H1 (cell line): ENCODE measurements around the gene GPD1L. TPM values are rescaled to one million over a fixed set of nuclear protein-coding genes. Genes with fewer than 3 reads are reported as not detected.

ENCODE experiments used
- CTCF ChIA-PET: fragments of 300-600 bp; sonication (Branson Sonifier 250); formaldehyde crosslinking; loops from one replicate; lab custom pipeline; 2021; ENCODE audit not compliant: partially characterized antibody; lab: Charles Lee
- POLR2A ChIA-PET: fragments of 300-600 bp; sonication (Branson Sonifier 250); formaldehyde crosslinking; loops from one replicate; lab custom pipeline; 2021; ENCODE audit warnings: inconsistent platforms; ENCODE audit not compliant: partially characterized antibody; lab: Charles Lee
- DNase-seq, 2 experiments: peaks; one replicate each; pipeline versions ENCODE4 v3.0.0 to v3.0.0-alpha.2; 2010 to 2022; ENCODE audit warnings: low spot score in 2 of 2, low read depth in 1 of 2, mixed read lengths in 1 of 2
- FAIRE-seq: peaks from 2 replicates; lab custom pipeline; 2011; peaks lifted over from hg19 to GRCh38; lab: Jason Lieb, UNC
- H2AFZ ChIP-seq: 2 replicates; pipeline ENCODE4 v1.8.1; 2012; ENCODE audit warnings: low read length, inconsistent platforms
- H2AK5ac ChIP-seq: 2 replicates; pipeline ENCODE4 v1.6.1; 2013; ENCODE audit warnings: low read depth, low read length
- H2BK120ac ChIP-seq: replicated peaks from 2 replicates; pipeline ENCODE3; 2013; ENCODE audit warnings: low read depth, low read length, inconsistent platforms
- H2BK12ac ChIP-seq: 2 replicates; pipeline ENCODE4 v1.6.1; 2013; ENCODE audit warnings: low read depth, low read length
- H2BK15ac ChIP-seq: 2 replicates; pipeline ENCODE4 v1.6.1; 2013; ENCODE audit warnings: low read length
- H2BK20ac ChIP-seq: 2 replicates; pipeline ENCODE4 v1.6.1; 2013; ENCODE audit warnings: low read length
- H2BK5ac ChIP-seq: 2 replicates; pipeline ENCODE4 v1.6.1; 2013; ENCODE audit warnings: low read depth, low read length
- H3K14ac ChIP-seq: 2 replicates; pipeline ENCODE4 v1.6.1; 2013; ENCODE audit warnings: inconsistent platforms; ENCODE audit not compliant: insufficient read length
- H3K18ac ChIP-seq: 2 replicates; pipeline ENCODE4 v1.6.1; 2013; ENCODE audit warnings: low read length; ENCODE audit errors: extremely low read depth
- H3K23ac ChIP-seq: 2 replicates; pipeline ENCODE4 v1.6.1; 2013; ENCODE audit warnings: inconsistent platforms; ENCODE audit not compliant: insufficient read length
- H3K23me2 ChIP-seq: 2 replicates; pipeline ENCODE4 v1.6.1; 2013; ENCODE audit warnings: low read depth, low read length
- H3K27ac ChIP-seq: 2 replicates; pipeline ENCODE4 v1.6.1; 2011; ENCODE audit warnings: low read depth, low read length, inconsistent platforms
- H3K27me3 ChIP-seq, 4 experiments: replicated peaks in 1 of 4; 1 replicate in 1 of 4; 2 replicates in 3 of 4; pipeline versions ENCODE4 v1.6.1 to v1.8.1; 2011 to 2013; ENCODE audit warnings: low read length in 3 of 4, mild to moderate bottlenecking in 3 of 4, inconsistent platforms in 2 of 4, mixed read lengths in 2 of 4, moderate library complexity in 1 of 4; ENCODE audit not compliant: control insufficient read depth in 3 of 4, insufficient read depth in 3 of 4; ENCODE audit errors: extremely low read depth in 1 of 4
- H3K36me3 ChIP-seq, 4 experiments: 2 replicates each; pipeline versions ENCODE4 v1.6.1 to v1.8.1; 2011 to 2013; ENCODE audit warnings: mild to moderate bottlenecking in 4 of 4, low read length in 3 of 4, moderate library complexity in 2 of 4, control low read depth in 1 of 4, inconsistent platforms in 1 of 4; ENCODE audit not compliant: insufficient read depth in 4 of 4, control insufficient read depth in 2 of 4
- H3K4ac ChIP-seq: replicated peaks from 2 replicates; pipeline ENCODE3; 2013; ENCODE audit warnings: low read length, low read depth, mixed read lengths, inconsistent platforms; ENCODE audit not compliant: insufficient read length
- H3K4me1 ChIP-seq, 4 experiments: replicated peaks in 1 of 4; 1 replicate in 1 of 4; 2 replicates in 3 of 4; pipeline versions ENCODE4 v1.6.1 to v1.8.1; 2011 to 2013; ENCODE audit warnings: low read length in 3 of 4, inconsistent platforms in 2 of 4, mixed read lengths in 1 of 4; ENCODE audit not compliant: insufficient read depth in 4 of 4, control insufficient read depth in 3 of 4
- H3K4me2 ChIP-seq, 2 experiments: 2 replicates each; pipeline versions ENCODE4 v1.6.1 to v1.8.1; 2011 to 2013; ENCODE audit warnings: low read depth in 2 of 2, low read length in 2 of 2, control low read depth in 1 of 2, inconsistent platforms in 1 of 2, mild to moderate bottlenecking in 1 of 2; ENCODE audit not compliant: insufficient read depth in 1 of 2
- H3K4me3 ChIP-seq, 4 experiments: fragments of 200-600, 300-600 bp in 1 of 4; sonication (generic), shearing (Covaris generic), sonication (Bioruptor Twin) in 1 of 4; 2 replicates each; pipeline versions ENCODE4 v1.5.1 to v1.8.1; 2011 to 2016; ENCODE audit warnings: low read length in 4 of 4, low read depth in 3 of 4, control low read depth in 2 of 4, inconsistent platforms in 2 of 4, mild to moderate bottlenecking in 2 of 4, mixed read lengths in 1 of 4, moderate library complexity in 1 of 4; ENCODE audit not compliant: insufficient read depth in 2 of 4; ENCODE audit errors: extremely low read depth in 1 of 4
- H3K56ac ChIP-seq: replicated peaks from 2 replicates; pipeline ENCODE3; 2013; ENCODE audit warnings: low read depth, mild to moderate bottlenecking, mixed read lengths, low read length, inconsistent platforms; ENCODE audit not compliant: insufficient read length
- H3K79me1 ChIP-seq: 2 replicates; pipeline ENCODE4 v1.6.1; 2013; ENCODE audit warnings: low read depth, low read length, control low read depth
- H3K79me2 ChIP-seq, 2 experiments: 2 replicates each; pipeline versions ENCODE4 v1.6.1 to v1.8.1; 2012 to 2013; ENCODE audit warnings: low read length in 2 of 2, mild to moderate bottlenecking in 2 of 2, inconsistent platforms in 1 of 2; ENCODE audit not compliant: insufficient read depth in 2 of 2, control insufficient read depth in 1 of 2
- H3K9ac ChIP-seq, 4 experiments: replicated peaks in 1 of 4; 1 replicate in 1 of 4; 2 replicates in 3 of 4; pipeline versions ENCODE4 v1.6.1 to v1.8.1; 2011 to 2013; ENCODE audit warnings: low read depth in 3 of 4, low read length in 3 of 4, control low read depth in 2 of 4, mild to moderate bottlenecking in 2 of 4, moderate library complexity in 2 of 4, inconsistent platforms in 1 of 4; ENCODE audit errors: extremely low read depth in 1 of 4
- H3K9me3 ChIP-seq, 2 experiments: 2 replicates each; pipeline versions ENCODE4 v1.6.1 to v1.8.1; 2012 to 2013; ENCODE audit warnings: mild to moderate bottlenecking in 2 of 2, moderate library complexity in 2 of 2, control low read depth in 1 of 2, inconsistent platforms in 1 of 2, low read depth in 1 of 2, low read length in 1 of 2, mixed read lengths in 1 of 2; ENCODE audit not compliant: insufficient read depth in 2 of 2
- H4K20me1 ChIP-seq, 2 experiments: replicated peaks in 1 of 2; 2 replicates each; pipeline versions ENCODE3 to v1.8.1; 2011 to 2013; ENCODE audit warnings: inconsistent platforms in 2 of 2, low read length in 2 of 2, mild to moderate bottlenecking in 1 of 2; ENCODE audit not compliant: insufficient read depth in 2 of 2, control insufficient read depth in 1 of 2
- H4K5ac ChIP-seq: 2 replicates; pipeline ENCODE4 v1.6.1; 2013; ENCODE audit warnings: low read length, low read depth, mixed read lengths, inconsistent platforms; ENCODE audit not compliant: insufficient read length
- H4K8ac ChIP-seq: 2 replicates; pipeline ENCODE4 v1.8.0; 2013; ENCODE audit warnings: mild to moderate bottlenecking, moderate library complexity, low read length, inconsistent platforms; ENCODE audit not compliant: insufficient read depth; ENCODE audit errors: extremely low read depth
- H4K91ac ChIP-seq: replicated peaks from 2 replicates; pipeline ENCODE3; 2013; ENCODE audit warnings: low read length, mixed read lengths, inconsistent platforms; ENCODE audit not compliant: insufficient read length
- BACH1 ChIP-seq: IDR thresholded peaks from 2 replicates; pipeline ENCODE4 v1.6.1; 2012; ENCODE audit warnings: low read length, improper control_type of control experiment
- CHD2 ChIP-seq: IDR thresholded peaks from 2 replicates; pipeline ENCODE4 v1.6.1; 2012; ENCODE audit warnings: low read length, improper control_type of control experiment
- KDM1A ChIP-seq: fragments of 200-600, 300-600 bp; sonication (generic); IDR thresholded peaks from 2 replicates; pipeline ENCODE4 v1.7.1; 2016; ENCODE audit warnings: mild to moderate bottlenecking, low read length, borderline replicate concordance
- MAFK ChIP-seq: IDR thresholded peaks from 2 replicates; pipeline ENCODE4 v1.6.1; 2012; ENCODE audit warnings: low read depth, mild to moderate bottlenecking, improper control_type of control experiment, low read length
- NANOG ChIP-seq: IDR thresholded peaks from 2 replicates; pipeline ENCODE4 v1.6.1; 2011; ENCODE audit warnings: low read length, low read depth, mild to moderate bottlenecking, inconsistent platforms; ENCODE audit not compliant: insufficient read depth, poor library complexity, severe bottlenecking
- RBBP5 ChIP-seq: IDR thresholded peaks from 2 replicates; pipeline ENCODE4 v1.7.1; 2012; ENCODE audit warnings: low read depth, mild to moderate bottlenecking, inconsistent platforms, low read length, moderate library complexity, borderline replicate concordance
- SAP30 ChIP-seq: fragments of 300-600 bp; sonication (generic); IDR thresholded peaks from 2 replicates; pipeline ENCODE4 v1.7.1; 2012; ENCODE audit warnings: low read length, moderate library complexity, mild to moderate bottlenecking, inconsistent platforms; ENCODE audit not compliant: insufficient read depth, insufficient replicate concordance
- SIN3A ChIP-seq, 2 experiments: IDR thresholded peaks in 1 of 2; conservative IDR thresholded peaks in 1 of 2; 2 replicates each; pipeline ENCODE4 v1.6.1; 2011 to 2012; ENCODE audit warnings: low read length in 2 of 2, improper control_type of control experiment in 1 of 2, low read depth in 1 of 2, mild to moderate bottlenecking in 1 of 2
- TAF7 ChIP-seq: optimal IDR thresholded peaks from 2 replicates; pipeline ENCODE3; 2011; ENCODE audit warnings: low read depth, mild to moderate bottlenecking, inconsistent platforms, low read length, moderate library complexity, borderline replicate concordance
- TCF12 ChIP-seq: IDR thresholded peaks from 2 replicates; pipeline ENCODE4 v1.6.1; 2011; ENCODE audit warnings: low read depth, mild to moderate bottlenecking, low read length
- TEAD4 ChIP-seq: IDR thresholded peaks from 2 replicates; pipeline ENCODE4 v1.6.1; 2012; ENCODE audit warnings: low read depth, low read length, inconsistent platforms, mixed read lengths
- ZNF274 ChIP-seq: IDR thresholded peaks from 2 replicates; pipeline ENCODE4 v1.7.0; 2012; ENCODE audit warnings: low read length, borderline replicate concordance; ENCODE audit errors: extremely low read depth
- WGBS, 2 experiments: shearing (Covaris generic) in 1 of 2; methylation state at CpG; one replicate each; pipeline versions ENCODE4 v1.1.6 to v1.1.7; 2013 to 2015; ENCODE audit warnings: low lambda C conversion rate in 2 of 2, mixed read lengths in 2 of 2, inconsistent platforms in 1 of 2, low coverage in 1 of 2, missing lambda C conversion rate in 1 of 2; ENCODE audit not compliant: insufficient replicate concordance in 2 of 2, insufficient coverage in 1 of 2, insufficient read length in 1 of 2; ENCODE audit errors: extremely low coverage in 1 of 2, missing lambda C conversion rate in 1 of 2; 5-methylcytosine and 5-hydroxymethylcytosine counted together
- polyA plus RNA-seq, 7 experiments: library from polyadenylated mRNA; depleted of rRNA in 3 of 7; stranded (reverse) in 5 of 7; unstranded in 2 of 7; fragments of >200 nt in 5 of 7; fragments of 200-250 nt in 2 of 7; gene quantifications; 1 replicate in 5 of 7; 2 replicates in 1 of 7; 4 replicates in 1 of 7; pipeline versions ENCODE4 v1.2.1 to v1.2.3, GENCODE V29; 2011 to 2013; ENCODE audit warnings: missing spikeins in 2 of 7, mixed read lengths in 2 of 7
- total RNA-seq: library from RNA; stranded (reverse); fragmentation: NEBNext Ultra II Directional; extraction: Animal tissue kit (Norgen Biotek cat#: 25700); gene quantifications from 2 replicates; pipeline ENCODE4 v1.2.1, GENCODE V29; 2021
- TF ChIP-seq, protein P1 (sequence below): IDR thresholded peaks from 2 replicates; pipeline ENCODE4 v1.6.1; 2011; ENCODE audit warnings: low read depth, mild to moderate bottlenecking, low read length; ENCODE audit not compliant: insufficient read depth

GPD1L gene
- total and polyA plus RNA-seq, 2 of the 8 experiments (the other 6 are each of a cell fraction or from before 2014, with no cell fraction given) = 2.4 to 8.4 TPM

- no peak overlapping the region for H3K27ac ChIP-seq
- no peak overlapping the region for H2BK12ac ChIP-seq
- no peak overlapping the region for H2BK20ac ChIP-seq
- no peak overlapping the region for H4K5ac ChIP-seq
- H3K27me3 ChIP-seq = no peaks in the 10 kb centered on the region
- FAIRE-seq (no peak), DNase-seq (no peak)
- no peaks in the 10 kb centered on the region for H3K23me2 ChIP-seq
- no peak overlapping the region for H3K23ac ChIP-seq
- H4K91ac ChIP-seq = no peak overlapping the region
- H3K36me3 ChIP-seq = no peaks in the 10 kb centered on the region
- H3K79me2 ChIP-seq = no peaks in the 10 kb centered on the region
- no peak overlapping the region for H3K9ac ChIP-seq
- H2BK5ac ChIP-seq = no peak overlapping the region
- no peak overlapping the region for H4K8ac ChIP-seq
- H2AFZ ChIP-seq = no peak overlapping the region
- no peaks in the 10 kb centered on the region for H3K4me1 ChIP-seq
- no peak overlapping the region for H3K56ac ChIP-seq
- H3K14ac ChIP-seq = no peak overlapping the region
- no peak overlapping the region for H3K4me2 ChIP-seq
- H3K9me3 ChIP-seq = no peaks in the 10 kb centered on the region
- no peak overlapping the region for H3K18ac ChIP-seq
- POLR2A ChIA-PET = no interaction called here
- H2AK5ac ChIP-seq = no peak overlapping the region
- no peak overlapping the region for H2BK120ac ChIP-seq
- H3K4ac ChIP-seq = no peak overlapping the region
- no peaks in the 10 kb centered on the region for H4K20me1 ChIP-seq
- H3K79me1 ChIP-seq = no peaks in the 10 kb centered on the region
- H3K4me3 ChIP-seq = no peak overlapping the region
- CTCF ChIA-PET = interaction anchor here (0.8 to 1.4 kb wide), 3 partner anchors 10 to 97 kb away, joined by 3 to 4 read pairs (median 3); no protein-coding TSS in a partner anchor
- 87% methylated on average over 3 of the region's 3 CpGs; no CpG with 5 or more reads in 1 of the 2 experiments for WGBS, 2 experiments
- H2BK15ac ChIP-seq = no peak overlapping the region
- TF ChIP-seq MAFK (no peak), TCF12 (no peak), NANOG (no peak), TAF7 (no peak), TEAD4 (no peak), BACH1 (no peak), KDM1A (no peak), SAP30 (no peak), RBBP5 (no peak), CHD2 (no peak), SIN3A (conservative IDR thresholded peaks at IDR 0.05 in 1 of 2, IDR thresholded peaks at IDR 0.05 in 1 of 2; ENCODE audit: low read depth in 1 of 2, low read length in 2 of 2) (no peak), ZNF274 (no peak)
- TF ChIP-seq, protein P1, sequence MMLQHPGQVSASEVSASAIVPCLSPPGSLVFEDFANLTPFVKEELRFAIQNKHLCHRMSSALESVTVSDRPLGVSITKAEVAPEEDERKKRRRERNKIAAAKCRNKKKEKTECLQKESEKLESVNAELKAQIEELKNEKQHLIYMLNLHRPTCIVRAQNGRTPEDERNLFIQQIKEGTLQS = no peak
These were observed 7.6 kb downstream of the GPD1L start for GRCh38 chr3:32113981-32114545.
